UCSD-AML1 (cell line): ENCODE data around the gene STAU1.
"Not testable (repeated sequence)": the region's sequence is repeated elsewhere in the genome, so short reads cannot be mapped to it uniquely, and the experiment has no call there.

Experiments used
- DNase-seq: peaks from one replicate; lab custom pipeline; 2025; ENCODE audit not compliant: unreplicated experiment; lab: John Stamatoyannopoulos, UW

The STAU1 gene

GRCh38 chr20:49123982-49124381 lies 64.2 kb downstream of the STAU1 start:
- no peak for DNase-seq

- DNase-seq = no peak
These were observed 65.2 kb downstream of the STAU1 start for GRCh38 chr20:49122920-49123319.

- DNase-seq = no peak
These were observed 68.1 kb downstream of the STAU1 start for GRCh38 chr20:49119988-49120387.

GRCh38 chr20:49118307-49118706 lies 69.8 kb downstream of the STAU1 start:
- no peak for DNase-seq

DNA sequence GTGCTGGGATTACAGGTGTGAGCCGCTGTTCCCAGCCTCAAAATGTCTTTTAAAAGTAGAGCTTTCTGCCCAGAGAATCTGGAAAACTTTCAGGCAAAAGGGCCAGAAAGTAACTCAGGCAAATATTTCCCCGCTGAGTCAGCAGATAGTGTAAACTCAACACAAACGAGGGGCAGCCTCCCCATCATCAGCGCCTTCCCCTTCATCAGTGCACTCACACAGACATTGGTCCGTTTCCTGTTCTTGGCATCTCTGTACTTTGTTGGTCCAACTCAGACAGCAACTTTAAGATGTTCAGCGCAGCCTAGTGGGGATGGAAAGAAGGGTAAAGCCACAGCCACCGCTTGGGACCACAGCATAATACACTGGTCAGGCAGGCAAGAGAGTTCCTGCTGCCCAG lies 72.6 kb downstream of the STAU1 start:
- DNase-seq = no peak

- no peak for DNase-seq
These were observed 75.4 kb downstream of the STAU1 start for GRCh38 chr20:49112596-49113274.

- DNase-seq = no peak
These were observed 77.1 kb downstream of the STAU1 start for GRCh38 chr20:49110767-49111694.

GRCh38 chr20:49106328-49106727 lies 81.8 kb downstream of the STAU1 start:
- DNase-seq = no peak

- not testable (repeated sequence) for DNase-seq
These were observed 83.1 kb downstream of the STAU1 start for GRCh38 chr20:49104979-49105547.

DNA sequence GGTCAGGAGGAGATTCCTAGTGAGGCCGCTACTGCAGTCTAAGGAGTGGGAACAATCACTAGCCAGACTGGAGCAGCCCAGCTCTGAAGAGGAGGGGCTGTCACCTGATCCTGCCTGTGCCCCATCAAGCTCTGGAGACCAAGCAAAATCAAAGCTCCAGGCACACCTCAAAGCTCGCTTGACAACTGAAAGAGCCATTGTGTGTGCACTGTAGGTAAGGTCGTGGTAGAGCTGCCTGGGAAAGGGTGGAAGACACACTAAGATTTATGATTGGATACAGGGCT lies 83.8 kb downstream of the STAU1 start:
- DNase-seq = no peak

DNA sequence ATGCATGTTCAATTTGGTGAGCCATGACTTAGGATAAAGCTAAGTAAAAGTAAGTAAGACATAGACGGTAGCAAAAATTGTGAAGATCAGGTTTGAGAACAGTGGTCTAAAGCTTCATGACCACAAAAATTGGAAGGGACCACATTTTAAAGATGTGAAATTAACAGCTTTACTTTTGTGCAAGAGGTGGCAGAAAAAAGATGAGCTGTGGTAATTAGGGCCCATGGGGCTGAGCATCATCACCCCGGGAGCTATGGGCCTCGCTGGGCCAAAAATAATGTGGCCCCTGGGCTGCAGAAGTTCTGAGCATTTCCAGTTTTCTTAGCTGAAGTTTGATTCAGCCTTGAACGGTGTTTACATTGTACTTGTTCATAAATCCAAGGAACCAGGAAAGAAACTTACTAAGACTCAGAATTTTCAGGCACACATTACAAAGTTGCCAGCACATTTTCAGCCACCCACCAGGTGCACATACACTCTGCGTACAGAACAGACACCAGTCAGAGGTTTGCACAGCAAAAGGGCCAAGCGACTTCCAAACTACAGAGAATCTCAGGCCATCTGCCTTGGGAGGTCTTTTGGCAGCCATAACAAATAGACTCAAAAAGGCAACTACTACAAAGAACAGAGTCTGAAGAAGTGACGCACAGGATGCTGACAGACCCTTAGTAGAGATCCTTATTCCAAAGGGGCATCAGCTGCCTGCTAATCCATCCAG lies 84.3 kb downstream of the STAU1 start:
- DNase-seq = no peak

- no peak for DNase-seq
These were observed 85.1 kb downstream of the STAU1 start for GRCh38 chr20:49103019-49103418.

GRCh38 chr20:49100972-49101371 lies 87.2 kb downstream of the STAU1 start:
- DNase-seq = no peak

- not testable (repeated sequence) for DNase-seq
These were observed 87.8 kb downstream of the STAU1 start for GRCh38 chr20:49100292-49100691.

GRCh38 chr20:49099011-49099410 lies 89.1 kb downstream of the STAU1 start:
- no peak for DNase-seq

DNA sequence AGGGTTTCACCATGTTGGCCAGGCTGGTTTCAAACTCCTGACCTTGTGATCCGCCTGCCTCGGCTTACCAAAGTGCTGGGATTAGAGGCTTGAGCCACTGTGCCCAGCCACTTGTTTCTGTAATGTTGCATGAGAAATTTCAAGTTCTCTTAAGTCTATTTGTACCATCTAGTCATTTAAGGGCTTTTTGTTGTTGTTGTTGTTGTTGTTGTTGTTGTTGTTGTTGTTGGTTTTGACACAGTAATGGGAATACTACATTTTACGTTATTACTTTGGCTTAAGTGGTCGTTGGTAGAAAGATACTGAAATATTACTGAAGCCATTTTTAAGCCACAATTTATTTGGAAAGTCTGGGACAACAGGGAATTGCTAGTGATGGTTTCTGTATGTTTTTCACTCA lies 90.0 kb downstream of the STAU1 start:
- no peak for DNase-seq

DNA sequence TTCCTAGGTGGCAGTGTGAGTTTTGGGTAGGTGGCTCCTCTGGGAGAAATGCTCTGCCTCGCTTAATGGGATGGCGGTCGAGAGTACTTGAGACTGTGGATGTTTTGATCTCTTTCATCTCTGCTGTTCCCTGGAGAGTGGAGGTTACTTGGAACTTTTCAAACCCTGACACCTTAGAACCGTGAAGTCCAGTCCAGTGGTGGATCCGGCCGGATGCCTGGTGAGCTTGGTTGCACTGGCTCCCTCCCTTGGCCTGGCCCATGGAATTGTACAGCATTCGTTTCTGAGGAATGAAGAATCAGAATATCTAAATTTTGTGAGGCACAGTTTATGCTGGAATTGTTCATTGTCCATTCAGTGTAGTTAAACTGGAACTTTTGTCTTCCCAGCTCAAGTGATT lies 91.0 kb downstream of the STAU1 start:
- no peak for DNase-seq

GRCh38 chr20:49096203-49096730 lies 91.9 kb downstream of the STAU1 start:
- no peak for DNase-seq

- DNase-seq = no peak
These were observed 96.4 kb downstream of the STAU1 start for GRCh38 chr20:49091762-49092161.

DNA sequence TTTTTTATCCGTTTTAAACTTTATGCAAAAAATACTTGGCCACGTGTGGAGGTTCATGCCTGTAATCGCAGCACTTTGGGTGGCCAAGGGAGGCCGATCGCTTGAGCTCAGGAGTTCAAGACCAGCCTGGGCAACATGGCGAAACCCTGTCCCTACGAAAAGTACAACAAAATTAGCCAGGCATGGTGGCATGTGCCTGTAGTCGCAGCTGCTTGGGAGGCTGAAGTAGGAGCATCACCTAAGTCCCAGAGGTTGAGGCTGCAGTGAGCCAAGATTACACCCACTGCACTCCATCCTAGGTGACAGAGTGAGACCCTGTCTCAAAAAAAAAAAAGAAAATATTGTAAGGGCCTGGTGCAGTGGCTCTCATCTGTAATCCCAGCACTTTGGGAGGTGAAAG lies 97.0 kb downstream of the STAU1 start:
- no peak for DNase-seq

GRCh38 chr20:49082295-49082694 lies 105.8 kb downstream of the STAU1 start:
- not testable (repeated sequence) for DNase-seq
